Measurements from ENCODE around the gene AP2A1. TPM values are rescaled to one million over a fixed set of nuclear protein-coding genes. Genes with fewer than 3 reads are reported as not detected.

AP2A1 gene
- total and polyA plus RNA-seq, 2 donors (not counting 1 experiment from before 2014, with no cell fraction given), result 48.4 to 56.9 TPM

- H4K20me1 ChIP-seq (ENCODE audit: control insufficient read depth, insufficient read depth, low read length, poor library complexity, severe bottlenecking), result peaks cover 7% of the 10 kb centered on the region
- CTCF ChIA-PET, result no interaction called here
- no peak for ATAC-seq (ENCODE audit: low read depth)
- 96% methylated on average over 21 of the region's 22 CpGs for WGBS (ENCODE audit: insufficient coverage)
- no peaks in the 10 kb centered on the region for H3K4me1 Mint-ChIP-seq
- no peak overlapping the region for H3K9ac ChIP-seq (ENCODE audit: low read length)
- no peaks in the 10 kb centered on the region for H3K27me3 ChIP-seq (replicated peaks in 1 of 4; ENCODE audit: control extremely low read depth in 1 of 4, control insufficient read depth in 3 of 4, insufficient read depth in 4 of 4, low read length in 3 of 4)
- no peak overlapping the region for H3K4me3 ChIP-seq (ENCODE audit: control extremely low read depth in 1 of 5, extremely low read depth in 1 of 5, insufficient read depth in 1 of 5, low read depth in 2 of 5, low read length in 4 of 5)
- no peaks in the 10 kb centered on the region for H3K27me3 Mint-ChIP-seq
- H3K9me3 ChIP-seq (ENCODE audit: control extremely low read depth in 1 of 3, control insufficient read depth in 2 of 3, insufficient read depth in 1 of 3, low read length in 2 of 3), result peaks cover 0 to 3% (median 0%) of the 10 kb centered on the region in 3 donors
- POLR2A ChIA-PET, result no interaction called here
- no peak overlapping the region for H3K4me2 ChIP-seq (replicated peaks; ENCODE audit: low read depth, low read length, poor library complexity, severe bottlenecking)
- TF ChIP-seq CTCF (IDR thresholded peaks at IDR 0.05) (no peak), EZH2 (IDR thresholded peaks at IDR 0.05; ENCODE audit: borderline replicate concordance, insufficient read depth, low read depth, low read length, poor library complexity, severe bottlenecking) (no peak)
- no peak for DNase-seq
- intact Hi-C loops (cut with micrococcal nuclease), result no loop called here
- no peak overlapping the region for H2AFZ ChIP-seq (ENCODE audit: insufficient read depth, low read depth, low read length, poor library complexity, severe bottlenecking)
- H3K9me3 Mint-ChIP-seq (ENCODE audit: insufficient read depth), result no peaks in the 10 kb centered on the region
- no peaks in the 10 kb centered on the region for H3K4me1 ChIP-seq (ENCODE audit: control insufficient read depth in 2 of 2, insufficient read depth in 2 of 2, low read length in 2 of 2)
- H3K36me3 ChIP-seq (replicated peaks in 1 of 2; ENCODE audit: control extremely low read depth in 1 of 2, control insufficient read depth in 1 of 2, extremely low read depth in 1 of 2, insufficient read depth in 2 of 2, low read length in 1 of 2), result peaks cover 0 to 71% of the 10 kb centered on the region in 2 experiments
- H3K27ac ChIP-seq (ENCODE audit: low read length in 2 of 2), result no peak overlapping the region
- H3K79me2 ChIP-seq (ENCODE audit: control insufficient read depth, insufficient read depth, low read length), result peaks cover 13% of the 10 kb centered on the region
- H3K4me3 Mint-ChIP-seq, result no peak overlapping the region
- H3K27ac Mint-ChIP-seq, result no peak overlapping the region
Measured at GRCh38 chr19:49792829-49793560, 26.2 kb downstream of the AP2A1 start.

DNA sequence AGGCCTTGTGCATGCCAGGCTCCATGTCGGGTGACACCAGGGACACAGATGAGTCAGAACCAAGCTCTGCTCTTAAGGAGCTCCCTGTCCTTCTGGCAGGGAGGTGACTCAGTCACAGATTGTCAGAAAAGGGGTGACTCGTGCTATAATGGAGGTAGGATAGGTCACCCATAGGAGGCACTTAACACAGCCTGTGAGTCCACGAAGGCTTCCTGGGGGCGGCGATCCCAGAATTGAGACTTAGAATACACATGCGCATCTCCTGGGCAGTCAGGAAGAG lies 26.7 kb downstream of the AP2A1 start:
- H4K20me1 ChIP-seq (ENCODE audit: control insufficient read depth, insufficient read depth, low read length, poor library complexity, severe bottlenecking), result peaks cover 6% of the 10 kb centered on the region
- no peaks in the 10 kb centered on the region for H3K27me3 ChIP-seq (replicated peaks in 1 of 4; ENCODE audit: control extremely low read depth in 1 of 4, control insufficient read depth in 3 of 4, insufficient read depth in 4 of 4, low read length in 3 of 4)
- POLR2A ChIA-PET, result no interaction called here
- Mint-ChIP-seq H3K27me3 (no peaks in the 10 kb centered on the region), H3K4me3 (no peak overlapping the region), H3K9me3 (ENCODE audit: insufficient read depth) (no peaks in the 10 kb centered on the region), H3K27ac (no peak overlapping the region), H3K4me1 (no peaks in the 10 kb centered on the region)
- no peak overlapping the region for H3K9ac ChIP-seq (ENCODE audit: low read length)
- no peak overlapping the region for H3K4me2 ChIP-seq (replicated peaks; ENCODE audit: low read depth, low read length, poor library complexity, severe bottlenecking)
- CTCF ChIA-PET, result no interaction called here
- no peak overlapping the region for H3K4me3 ChIP-seq (ENCODE audit: control extremely low read depth in 1 of 5, extremely low read depth in 1 of 5, insufficient read depth in 1 of 5, low read depth in 2 of 5, low read length in 4 of 5)
- no peaks in the 10 kb centered on the region for H3K4me1 ChIP-seq (ENCODE audit: control insufficient read depth in 2 of 2, insufficient read depth in 2 of 2, low read length in 2 of 2)
- no peak overlapping the region for H2AFZ ChIP-seq (ENCODE audit: insufficient read depth, low read depth, low read length, poor library complexity, severe bottlenecking)
- no peak overlapping the region for H3K27ac ChIP-seq (ENCODE audit: low read length in 2 of 2)
- H3K36me3 ChIP-seq (replicated peaks in 1 of 2; ENCODE audit: control extremely low read depth in 1 of 2, control insufficient read depth in 1 of 2, extremely low read depth in 1 of 2, insufficient read depth in 2 of 2, low read length in 1 of 2), result peaks cover 0 to 75% of the 10 kb centered on the region in 2 experiments
- intact Hi-C loops (cut with micrococcal nuclease), result no loop called here
- WGBS (ENCODE audit: insufficient coverage), result 90% methylated on average over 1 of the region's 6 CpGs
- H3K9me3 ChIP-seq (ENCODE audit: control extremely low read depth in 1 of 3, control insufficient read depth in 2 of 3, insufficient read depth in 1 of 3, low read length in 2 of 3), result peaks cover 0 to 3% (median 0%) of the 10 kb centered on the region in 3 donors
- peaks cover 9% of the 10 kb centered on the region for H3K79me2 ChIP-seq (ENCODE audit: control insufficient read depth, insufficient read depth, low read length)
- TF ChIP-seq EZH2 (IDR thresholded peaks at IDR 0.05; ENCODE audit: borderline replicate concordance, insufficient read depth, low read depth, low read length, poor library complexity, severe bottlenecking), result no peak
- TF ChIP-seq CTCF (IDR thresholded peaks at IDR 0.05), result no peak
- DNase-seq (no peak), ATAC-seq (ENCODE audit: low read depth) (no peak)
